Left ventricle myocardium superior (tissue), 1 donor: ENCODE data around the gene CDKN2C. TPM values are rescaled to one million over a fixed set of nuclear protein-coding genes. Genes with fewer than 3 reads are reported as not detected.
"Not testable (repeated sequence)": the region's sequence is repeated elsewhere in the genome, so short reads cannot be mapped to it uniquely, and the experiment has no call there.

Source experiments
- ATAC-seq: fragments of 200-7000 bp; cut with Tn5 transposase; one replicate; pipeline ENCODE4 v1.9.1; 2020; ENCODE audit warnings: mild to moderate bottlenecking, moderate library complexity
- DNase-seq: peaks from one replicate; pipeline ENCODE4 v3.0.0-alpha.2; 2020
- intact Hi-C: fragments of 100-400 bp; cut with micrococcal nuclease; formaldehyde crosslinking; loops from one replicate; pipeline ENCODE4 v1.11.0; 2022
- total RNA-seq: library from RNA; stranded (reverse); fragmentation: NEBNext Ultra II Directional; extraction: Animal tissue kit (Norgen Biotek cat#: 25700); gene quantifications from one replicate; pipeline ENCODE4 v1.2.1, GENCODE V29; 2021
- donor health status: DM: no; HTN: yes; CAD: no; lungs with severe emphysema.

CDKN2C gene
- total RNA-seq, 1 donor from 2014 or later = 16.9 TPM

- intact Hi-C loops = no loop called here
- DNase-seq (no peak), ATAC-seq (no peak)
Observed at GRCh38 chr1:51000651-51001050, 30.6 kb downstream of the CDKN2C start.

DNA sequence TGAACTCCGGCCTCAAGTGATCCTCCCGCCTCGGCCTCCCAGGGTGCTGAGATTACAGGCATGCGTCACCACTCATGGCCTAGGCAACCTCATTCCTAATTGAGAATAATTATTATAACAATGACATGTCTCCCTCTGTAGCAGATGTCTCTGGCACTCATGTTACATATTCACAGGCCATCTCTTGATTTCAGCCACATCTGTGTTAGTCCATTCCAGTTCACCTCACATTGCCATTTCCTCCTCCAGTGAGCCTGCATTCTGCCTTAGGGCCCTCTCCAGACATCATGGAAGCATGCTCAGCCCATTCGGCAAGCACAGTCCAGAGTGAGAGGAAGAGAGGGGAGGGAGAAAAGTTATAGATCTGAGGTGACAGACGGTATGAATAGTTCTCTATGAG lies 32.5 kb downstream of the CDKN2C start:
- no peak for ATAC-seq
- no peak for DNase-seq
- intact Hi-C loops = no loop called here

DNA sequence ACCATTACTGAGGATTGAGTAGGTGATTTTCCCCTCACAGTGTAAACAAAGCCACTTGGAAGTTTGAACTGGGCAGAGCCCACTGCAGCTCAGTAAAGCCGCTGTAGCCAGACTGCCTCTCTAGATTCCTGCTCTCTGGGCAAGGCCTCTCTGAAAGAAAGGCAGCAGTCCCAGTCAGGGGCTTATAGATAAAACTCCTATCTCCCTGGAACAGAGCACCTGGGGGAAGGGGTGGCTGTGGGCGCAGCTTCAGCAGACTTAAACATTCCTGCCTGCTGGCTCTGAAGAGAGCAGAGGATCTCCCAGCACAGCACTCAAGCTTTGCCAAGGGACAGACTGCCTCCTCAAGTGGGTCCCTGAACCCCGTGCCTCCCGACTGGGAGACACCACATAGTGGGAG lies 35.5 kb downstream of the CDKN2C start:
- intact Hi-C loops, DNase-seq, ATAC-seq: not testable (repeated sequence)

GRCh38 chr1:51009381-51009780 lies 39.3 kb downstream of the CDKN2C start:
- DNase-seq (no peak), ATAC-seq (no peak)
- intact Hi-C loops = no loop called here

DNA sequence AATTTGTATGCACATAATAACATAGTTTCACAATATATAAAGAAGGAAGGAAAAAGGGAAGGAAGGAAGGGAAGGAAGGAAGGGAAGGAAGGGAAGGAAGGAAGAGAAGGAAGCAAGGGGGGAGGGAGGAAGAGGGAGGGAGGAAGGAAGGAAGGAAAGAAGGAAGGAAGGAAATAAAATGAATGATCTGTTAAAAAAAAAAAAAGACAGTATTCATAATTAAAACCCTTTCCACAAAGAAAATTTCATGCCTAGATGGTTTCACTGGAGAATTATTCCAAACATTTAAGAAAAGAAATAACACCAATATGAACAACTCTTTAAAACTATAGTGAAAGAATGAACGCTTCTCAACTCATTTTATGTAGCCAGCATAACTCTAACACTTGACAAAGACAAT lies 44.8 kb downstream of the CDKN2C start:
- intact Hi-C loops = no loop called here
- ATAC-seq (no peak), DNase-seq (no peak)

DNA sequence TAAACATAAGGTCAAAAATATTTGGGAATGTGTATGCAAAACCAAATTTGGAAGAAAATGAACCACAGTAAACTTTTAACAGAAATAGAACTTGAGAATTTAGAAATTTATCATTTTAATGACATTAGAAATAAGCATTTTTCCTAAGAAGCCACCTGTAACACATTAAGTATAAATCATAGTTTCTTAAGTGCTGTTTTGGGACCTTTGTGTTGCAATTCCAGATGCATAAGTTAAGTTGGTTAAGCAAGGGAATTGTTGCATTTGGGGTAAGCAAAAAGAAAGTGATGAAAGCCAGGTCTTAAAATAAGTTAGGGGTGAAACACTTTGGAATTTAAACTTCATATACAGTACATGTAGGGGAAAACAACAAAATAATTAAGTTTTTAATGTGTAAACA lies 49.8 kb downstream of the CDKN2C start:
- intact Hi-C loops = no loop called here
- DNase-seq (no peak), ATAC-seq (no peak)

Other genes with a start within 250 kb of the CDKN2C start
- 99.2 TPM for gene FAF1, start 10.0 kb upstream of the CDKN2C start, total RNA-seq
- gene C1orf185, start 132.0 kb downstream of the CDKN2C start, total RNA-seq = not detected